GM18502 (cell line): ENCODE data around the gene CCL25.

Experiments used
- ATAC-seq: cut with Tn5 transposase; IDR thresholded peaks from one replicate; pipeline ENCODE4 v1.9.1; 2021; ENCODE audit warnings: mild to moderate bottlenecking; ENCODE audit not compliant: unreplicated experiment, poor library complexity

The CCL25 gene

DNA sequence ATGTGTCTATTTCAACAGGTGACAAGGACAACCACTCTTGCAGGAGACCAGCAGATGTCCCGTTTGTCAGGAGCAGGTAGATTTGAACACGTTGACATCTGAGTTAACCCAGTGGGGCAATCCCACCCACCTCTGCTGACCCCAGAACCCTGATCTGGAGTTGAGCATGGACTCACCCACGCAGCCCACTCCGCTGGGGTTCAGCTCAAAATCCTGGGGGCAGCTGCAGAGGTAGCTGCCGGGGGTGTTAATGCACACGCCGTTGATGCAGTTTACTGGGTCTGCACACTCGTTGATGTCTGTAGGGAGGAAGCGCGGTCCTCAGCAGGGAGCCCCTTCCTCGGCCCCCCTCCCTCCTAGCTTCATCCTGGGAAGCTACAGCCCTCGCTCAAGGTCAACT is 56.9 kb downstream of the CCL25 start:
- no peak for ATAC-seq

- no peak for ATAC-seq
Measured at GRCh38 chr19:8109890-8110662, 57.5 kb downstream of the CCL25 start.

- ATAC-seq = no peak
Measured at GRCh38 chr19:8110931-8111330, 58.4 kb downstream of the CCL25 start.

DNA sequence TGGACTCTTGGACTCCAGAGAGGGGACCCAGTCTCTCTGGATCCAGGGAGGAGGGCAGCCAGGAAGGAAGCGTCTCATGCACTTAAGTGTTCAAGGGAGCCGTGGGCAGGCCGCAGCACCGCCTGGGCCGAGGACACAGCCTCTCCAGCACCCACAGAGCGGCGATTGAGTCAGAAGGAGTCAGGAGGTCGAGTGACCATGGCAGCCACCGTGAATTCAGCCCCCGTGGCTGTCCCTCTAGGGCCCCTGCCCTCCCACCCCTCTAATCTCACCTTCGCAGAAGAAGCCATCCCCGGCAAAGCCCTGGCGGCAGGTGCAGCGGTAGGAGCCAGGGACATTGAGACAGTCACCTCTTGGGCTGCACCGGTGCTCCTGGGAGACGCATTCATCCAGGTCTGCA is 58.8 kb downstream of the CCL25 start:
- ATAC-seq = no peak
